Cardiac fibroblast (primary cell): Measurements from ENCODE around the gene PLA2G2F.

Source experiments
- DNase-seq, 2 donors: peaks; one replicate each; pipeline versions ENCODE4 v3.0.0 to v3.0.0-alpha.2; 2010; ENCODE audit warnings: low read depth in 2 of 2
- H3K4me3 ChIP-seq, 2 donors: replicated peaks in 1 of 2; 1 replicate in 1 of 2; 2 replicates in 1 of 2; pipeline ENCODE4 v1.5.1; 2011; ENCODE audit warnings: low read depth in 2 of 2, low read length in 2 of 2, mild to moderate bottlenecking in 2 of 2, moderate library complexity in 1 of 2
- CTCF ChIP-seq: IDR thresholded peaks from one replicate; pipeline ENCODE4 v1.5.1; 2011; ENCODE audit warnings: low read depth, mild to moderate bottlenecking, low read length, inconsistent platforms

Gene PLA2G2F

DNA sequence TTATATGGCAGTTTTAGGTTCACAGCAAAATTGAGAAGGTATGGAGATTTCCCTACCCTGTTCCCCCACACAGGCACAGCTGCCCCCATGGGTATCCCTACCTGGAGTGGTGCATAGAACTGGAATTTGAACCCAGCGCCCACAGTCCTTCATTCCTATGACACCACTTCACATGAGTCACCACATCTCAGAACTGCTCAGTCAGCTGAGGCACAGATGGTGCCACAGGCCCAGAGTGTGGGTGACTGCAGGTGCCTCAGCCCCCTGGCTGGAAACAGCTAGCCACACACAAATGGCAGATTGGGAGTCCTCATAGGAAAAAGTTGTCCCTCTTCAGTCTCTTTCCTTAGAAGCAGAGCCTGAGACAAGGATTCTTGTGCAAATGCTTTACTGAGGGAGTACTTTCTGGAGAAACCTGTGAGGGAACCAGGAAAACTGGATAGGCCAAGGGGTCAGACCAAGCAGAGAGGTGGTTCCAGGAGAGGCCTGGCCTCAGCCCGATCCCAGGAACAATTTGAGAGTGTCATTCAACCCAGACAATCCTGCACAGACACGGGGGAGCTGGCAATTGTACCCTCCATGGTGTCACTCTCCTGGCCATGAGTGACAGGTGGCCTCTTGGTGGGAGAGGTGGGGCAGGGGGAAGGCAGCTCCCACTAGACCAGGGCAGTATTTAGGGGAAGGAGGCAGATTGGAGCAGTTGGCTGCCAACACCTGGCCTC is 26.7 kb upstream of the PLA2G2F start:
- DNase-seq = peak in 1 of 2 donors; percentile 15

GRCh38 chr1:20114021-20114648 is 25.0 kb upstream of the PLA2G2F start:
- TF ChIP-seq CTCF = no peak
- H3K4me3 ChIP-seq = no peak overlapping the region
- DNase-seq = no peak

More for the DNA sequence above, 26.7 kb upstream of the PLA2G2F start:
- H3K4me3 ChIP-seq = no peak overlapping the region
- TF ChIP-seq CTCF = no peak

DNA sequence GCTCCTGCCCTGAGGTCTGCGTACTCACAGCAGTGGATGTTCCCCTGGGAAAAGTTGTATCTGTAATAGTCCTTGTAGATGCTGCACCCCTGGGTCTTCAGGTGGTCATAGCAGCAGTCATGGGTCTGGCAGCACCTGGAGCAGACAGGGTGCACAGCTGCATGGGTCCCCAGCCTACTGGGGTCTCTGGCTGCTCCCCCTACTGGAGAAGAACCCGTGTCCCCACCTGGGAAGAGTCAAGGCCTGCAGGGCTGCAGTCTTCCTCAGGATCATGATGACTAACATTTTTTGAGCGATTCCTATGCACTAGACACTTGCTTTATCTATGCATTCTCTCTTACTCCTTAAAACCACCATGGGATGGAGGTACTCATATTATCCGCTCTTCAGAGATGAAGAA is 23.6 kb upstream of the PLA2G2F start:
- H3K4me3 ChIP-seq = no peak overlapping the region
- TF ChIP-seq CTCF = no peak
- no peak for DNase-seq

- DNase-seq = no peak
- TF ChIP-seq CTCF = no peak
- H3K4me3 ChIP-seq = no peak overlapping the region
Measured at GRCh38 chr1:20115916-20116315, 23.2 kb upstream of the PLA2G2F start.

GRCh38 chr1:20117236-20117635 is 21.9 kb upstream of the PLA2G2F start:
- no peak for TF ChIP-seq CTCF

GRCh38 chr1:20119347-20119746 is 19.8 kb upstream of the PLA2G2F start, which contains the start of gene PLA2G2D:
PLA2G2D (minus strand) TSS chr1:20119536; CDS start chr1:20119498, 38 bp downstream.
- DNase-seq = no peak
- no peak for TF ChIP-seq CTCF
- H3K4me3 ChIP-seq = no peak within 1 kb of the TSS

More at GRCh38 chr1:20117236-20117635, 21.9 kb upstream of the PLA2G2F start:
- no peak overlapping the region for H3K4me3 ChIP-seq
- no peak for DNase-seq

DNA sequence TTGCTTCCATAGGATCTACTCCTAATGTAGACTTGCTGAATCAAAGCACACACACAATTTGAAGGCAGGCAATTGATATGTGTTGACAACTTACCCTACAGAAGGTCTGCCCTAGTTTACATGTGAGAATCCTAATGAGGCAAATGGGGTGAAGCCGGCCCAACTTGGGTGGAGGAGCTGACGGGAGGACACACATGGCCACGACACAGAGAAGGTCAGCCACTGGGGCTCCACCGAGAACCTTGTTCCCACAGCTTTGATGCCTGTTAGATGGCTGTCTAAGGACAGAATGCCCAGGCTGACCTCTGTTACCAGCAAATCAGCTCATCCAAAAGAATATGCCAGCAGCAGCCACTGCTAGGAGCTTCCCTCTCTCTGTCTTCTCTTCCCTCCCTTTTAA is 18.3 kb upstream of the PLA2G2F start:
- no peak overlapping the region for H3K4me3 ChIP-seq
- no peak for DNase-seq

More for the DNA sequence above, 18.3 kb upstream of the PLA2G2F start:
- TF ChIP-seq CTCF = no peak
